Right atrium auricular region (tissue), 2 donors: ENCODE results near the gene PFDN6. TPM values are rescaled to one million over a fixed set of nuclear protein-coding genes. Genes with fewer than 3 reads are reported as not detected.

Experiments used
- DNase-seq: peaks from one replicate; pipeline ENCODE4 v3.0.0-alpha.2; 2019; ENCODE audit warnings: low spot score
- H3K27ac ChIP-seq, 2 donors: fragments of 200-600 bp; sonication (generic); 1 replicate in 1 of 2; 2 replicates in 1 of 2; pipeline ENCODE4 v1.5.1; 2016 to 2019
- H3K27me3 ChIP-seq, 2 donors: fragments of 200-600 bp; sonication (generic); one replicate each; pipeline versions ENCODE4 v1.5.1 to v1.6.0; 2017 to 2019
- H3K36me3 ChIP-seq: fragments of 200-600 bp; sonication (generic); one replicate; pipeline ENCODE4 v1.5.1; 2016
- H3K4me1 ChIP-seq, 2 donors: fragments of 200-600 bp; sonication (generic); one replicate each; pipeline versions ENCODE4 v1.5.1 to v1.6.0; 2017 to 2019
- H3K4me3 ChIP-seq, 2 donors: fragments of 200-600 bp; sonication (generic); 1 replicate in 1 of 2; 2 replicates in 1 of 2; pipeline ENCODE4 v1.5.1; 2017 to 2019; ENCODE audit warnings: mild to moderate bottlenecking in 1 of 2, moderate library complexity in 1 of 2
- H3K9me3 ChIP-seq, 2 donors: fragments of 200-600 bp; sonication (generic); one replicate each; pipeline ENCODE4 v1.5.1; 2019
- CTCF ChIP-seq, 2 donors: fragments of 200-600 bp; sonication (generic); IDR thresholded peaks; one replicate each; pipeline ENCODE4 v1.5.1; 2019; ENCODE audit warnings: antibody characterized with exemption in 2 of 2
- microRNA-seq, 2 donors: library from miRNA; unstranded; fragments of <30 nt; microRNA quantifications; one replicate each; pipeline ENCODE4, GENCODE V29; 2016 to 2017; ENCODE audit warnings: borderline number of aligned reads in 2 of 2, borderline replicate concordance in 1 of 2
- total RNA-seq, 2 donors: library from RNA; depleted of rRNA; stranded (reverse); fragments of >200 nt; gene quantifications; one replicate each; pipeline ENCODE4 v1.1.0, GENCODE V29; 2016

PFDN6 gene
- total RNA-seq, 2 donors from 2014 or later, result 23.4 to 29.5 TPM

- Histone ChIP-seq H3K27me3 (no peaks in the 10 kb centered on the region), H3K36me3 (no peaks in the 10 kb centered on the region), H3K9me3 (no peaks in the 10 kb centered on the region), H3K4me1 (no peaks in the 10 kb centered on the region), H3K4me3 (no peak overlapping the region), H3K27ac (no peak overlapping the region)
- no peak for TF ChIP-seq CTCF (IDR thresholded peaks at IDR 0.05)
- DNase-seq, result no peak
Measured at GRCh38 chr6:33330736-33331135, 41.3 kb downstream of the PFDN6 start.

GRCh38 chr6:33333666-33334065, 44.3 kb downstream of the PFDN6 start:
- Histone ChIP-seq H3K9me3 (no peaks in the 10 kb centered on the region), H3K4me1 (no peaks in the 10 kb centered on the region), H3K27me3 (no peaks in the 10 kb centered on the region), H3K4me3 (no peak overlapping the region), H3K27ac (no peak overlapping the region), H3K36me3 (no peaks in the 10 kb centered on the region)
- TF ChIP-seq CTCF (IDR thresholded peaks at IDR 0.05), result no peak
- DNase-seq, result no peak

GRCh38 chr6:33335916-33336315, 46.5 kb downstream of the PFDN6 start:
- H3K4me3 ChIP-seq, result no peak overlapping the region
- no peaks in the 10 kb centered on the region for H3K9me3 ChIP-seq
- H3K27ac ChIP-seq, result no peak overlapping the region
- no peak for DNase-seq
- H3K27me3 ChIP-seq, result no peaks in the 10 kb centered on the region
- no peaks in the 10 kb centered on the region for H3K36me3 ChIP-seq
- no peaks in the 10 kb centered on the region for H3K4me1 ChIP-seq
- TF ChIP-seq CTCF (IDR thresholded peaks at IDR 0.05), result no peak

- Histone ChIP-seq H3K36me3 (no peaks in the 10 kb centered on the region), H3K4me3 (no peak overlapping the region), H3K27me3 (no peaks in the 10 kb centered on the region), H3K9me3 (no peaks in the 10 kb centered on the region), H3K27ac (no peak overlapping the region), H3K4me1 (no peaks in the 10 kb centered on the region)
- DNase-seq, result no peak
- no peak for TF ChIP-seq CTCF (IDR thresholded peaks at IDR 0.05)
Measured at GRCh38 chr6:33336495-33336894, 47.1 kb downstream of the PFDN6 start.

GRCh38 chr6:33339193-33339592, 49.8 kb downstream of the PFDN6 start:
- H3K27ac ChIP-seq, result no peak overlapping the region
- H3K27me3 ChIP-seq, result no peaks in the 10 kb centered on the region
- H3K9me3 ChIP-seq, result no peaks in the 10 kb centered on the region
- H3K4me3 ChIP-seq, result no peak overlapping the region
- H3K36me3 ChIP-seq, result no peaks in the 10 kb centered on the region
- TF ChIP-seq CTCF (IDR thresholded peaks at IDR 0.05), result no peak
- H3K4me1 ChIP-seq, result no peaks in the 10 kb centered on the region
- DNase-seq, result no peak

Small RNA genes within 50 kb of the gene (microRNA-seq; reads per million reads assigned to microRNA genes)
- gene MIR6834 (0 to 0.71 reads per million in 2 donors), gene MIR6873 (0 reads per million in 2 donors)

Other genes starting within 250 kb of the PFDN6 start
- gene HLA-DPA1, start 216.0 kb upstream of the PFDN6 start, total RNA-seq, result 10 to 100 TPM; 13.1 to 60.5 TPM
- gene HLA-DPB1, start 213.6 kb upstream of the PFDN6 start, total RNA-seq, result 10 to 100 TPM; 22.0 to 76.7 TPM
- 1 to 10 TPM in 1 of 2 donors, under 1 TPM in 1; 0.63 to 1.5 TPM for gene COL11A2, start 97.1 kb upstream of the PFDN6 start, total RNA-seq
- gene RXRB, start 88.9 kb upstream of the PFDN6 start, total RNA-seq, result 10 to 100 TPM; 17.1 to 17.4 TPM
- gene SLC39A7, start 88.7 kb upstream of the PFDN6 start, total RNA-seq, result 10 to 100 TPM; 67.0 to 70.0 TPM
- gene HSD17B8, start 84.9 kb upstream of the PFDN6 start, total RNA-seq, result 10 to 100 TPM; 10.3 to 31.4 TPM
- gene RING1, start 81.1 kb upstream of the PFDN6 start, total RNA-seq, result 10 to 100 TPM in 1 of 2 donors, 1 to 10 TPM in 1; 7.5 to 13.9 TPM
- gene VPS52, start 17.7 kb upstream of the PFDN6 start, total RNA-seq, result 10 to 100 TPM; 19.0 to 31.7 TPM
- 1,000 to 10,000 TPM; 1,188 to 1,719 TPM for gene RPS18, start 17.5 kb upstream of the PFDN6 start, total RNA-seq
- 10 to 100 TPM in 1 of 2 donors, 1 to 10 TPM in 1; 9.4 to 12.1 TPM for gene B3GALT4, start 12.5 kb upstream of the PFDN6 start, total RNA-seq
- 10 to 100 TPM; 22.5 to 30.9 TPM for gene WDR46, start 362 bp upstream of the PFDN6 start, total RNA-seq
- gene RGL2, start 9.3 kb downstream of the PFDN6 start, total RNA-seq, result 10 to 100 TPM; 23.0 to 36.9 TPM
- 100 to 1,000 TPM in 1 of 2 donors, 10 to 100 TPM in 1; 80.0 to 103 TPM for gene TAPBP, start 24.5 kb downstream of the PFDN6 start, total RNA-seq
- 10 to 100 TPM; 11.9 to 18.9 TPM for gene ZBTB22, start 28.1 kb downstream of the PFDN6 start, total RNA-seq
- gene DAXX, start 33.4 kb downstream of the PFDN6 start, total RNA-seq, result 10 to 100 TPM; 22.6 to 31.8 TPM
- gene KIFC1, start 102.2 kb downstream of the PFDN6 start, total RNA-seq, result 1 to 10 TPM in 1 of 2 donors, under 1 TPM in 1; 0.59 to 1.6 TPM
- 10 to 100 TPM; 51.8 to 69.8 TPM for gene PHF1, start 121.4 kb downstream of the PFDN6 start, total RNA-seq
- 100 to 1,000 TPM; 118 to 119 TPM for gene CUTA, start 128.5 kb downstream of the PFDN6 start, total RNA-seq
- gene SYNGAP1, start 130.5 kb downstream of the PFDN6 start, total RNA-seq, result 10 to 100 TPM in 1 of 2 donors, 1 to 10 TPM in 1; 3.6 to 10.1 TPM
- gene ZBTB9, start 165.0 kb downstream of the PFDN6 start, total RNA-seq, result 1 to 10 TPM; 1.3 to 4.1 TPM